ENCODE measurements around the gene ROBO4. TPM values are rescaled to one million over a fixed set of nuclear protein-coding genes. Genes with fewer than 3 reads are reported as not detected.

The ROBO4 gene
- total and polyA plus RNA-seq, 2 experiments from 2014 or later, result not detected

DNA sequence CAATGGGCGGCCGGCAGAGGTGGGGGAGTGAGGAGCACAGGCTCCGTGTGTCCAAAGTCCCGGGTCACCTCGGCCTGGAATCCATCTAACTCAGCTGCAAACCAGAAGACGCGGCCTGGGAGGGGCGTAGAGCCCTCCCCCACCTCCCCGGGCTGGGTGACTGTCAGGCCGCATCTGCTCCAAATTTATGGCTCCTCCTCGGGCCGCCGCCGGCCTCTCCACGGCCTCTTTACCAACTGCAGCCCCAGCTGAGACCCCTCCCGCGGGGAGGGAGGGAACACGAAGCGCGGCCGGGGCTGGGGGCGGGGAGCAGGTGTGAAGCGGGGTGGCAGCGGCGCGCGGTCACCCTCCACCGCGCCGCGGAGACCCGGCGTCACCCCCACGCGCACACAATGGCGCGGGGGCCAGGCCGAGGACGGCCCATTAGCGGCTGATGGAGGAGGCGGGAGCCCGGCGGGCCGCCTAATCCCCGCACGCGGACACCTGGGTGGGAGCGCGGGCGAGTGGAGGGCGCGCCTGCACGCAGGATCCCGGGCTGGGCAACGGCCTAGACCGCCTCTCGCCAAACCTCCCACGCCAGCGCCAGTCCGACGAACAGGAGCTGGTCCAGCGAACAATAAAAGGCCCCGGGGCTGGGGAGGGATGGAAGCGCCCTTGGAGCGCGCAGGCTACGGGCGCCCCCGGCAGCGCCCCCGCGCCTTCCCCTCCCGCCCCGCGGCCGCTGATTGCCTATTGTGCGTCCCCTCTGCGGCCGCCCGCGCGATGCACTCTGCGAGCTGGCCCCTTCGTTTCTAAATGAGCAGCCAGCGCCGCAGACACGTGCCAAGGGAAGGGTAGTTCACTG lies 58.3 kb downstream of the ROBO4 start:
- peak overlapping the region; percentile 72 for H2AFZ ChIP-seq
- TF ChIP-seq ZNF331 (CRISPR knock-in tag; IDR thresholded peaks at IDR 0.05; ENCODE audit: low read depth), result no peak
- TF ChIP-seq CREB1 (CRISPR knock-in tag; IDR thresholded peaks at IDR 0.05; ENCODE audit: low read depth), result no peak
- peak; percentile 77 for TF ChIP-seq EZH2phosphoT487 (IDR thresholded peaks at IDR 0.05; ENCODE audit: unreplicated experiment)
- TF ChIP-seq, protein P1, sequence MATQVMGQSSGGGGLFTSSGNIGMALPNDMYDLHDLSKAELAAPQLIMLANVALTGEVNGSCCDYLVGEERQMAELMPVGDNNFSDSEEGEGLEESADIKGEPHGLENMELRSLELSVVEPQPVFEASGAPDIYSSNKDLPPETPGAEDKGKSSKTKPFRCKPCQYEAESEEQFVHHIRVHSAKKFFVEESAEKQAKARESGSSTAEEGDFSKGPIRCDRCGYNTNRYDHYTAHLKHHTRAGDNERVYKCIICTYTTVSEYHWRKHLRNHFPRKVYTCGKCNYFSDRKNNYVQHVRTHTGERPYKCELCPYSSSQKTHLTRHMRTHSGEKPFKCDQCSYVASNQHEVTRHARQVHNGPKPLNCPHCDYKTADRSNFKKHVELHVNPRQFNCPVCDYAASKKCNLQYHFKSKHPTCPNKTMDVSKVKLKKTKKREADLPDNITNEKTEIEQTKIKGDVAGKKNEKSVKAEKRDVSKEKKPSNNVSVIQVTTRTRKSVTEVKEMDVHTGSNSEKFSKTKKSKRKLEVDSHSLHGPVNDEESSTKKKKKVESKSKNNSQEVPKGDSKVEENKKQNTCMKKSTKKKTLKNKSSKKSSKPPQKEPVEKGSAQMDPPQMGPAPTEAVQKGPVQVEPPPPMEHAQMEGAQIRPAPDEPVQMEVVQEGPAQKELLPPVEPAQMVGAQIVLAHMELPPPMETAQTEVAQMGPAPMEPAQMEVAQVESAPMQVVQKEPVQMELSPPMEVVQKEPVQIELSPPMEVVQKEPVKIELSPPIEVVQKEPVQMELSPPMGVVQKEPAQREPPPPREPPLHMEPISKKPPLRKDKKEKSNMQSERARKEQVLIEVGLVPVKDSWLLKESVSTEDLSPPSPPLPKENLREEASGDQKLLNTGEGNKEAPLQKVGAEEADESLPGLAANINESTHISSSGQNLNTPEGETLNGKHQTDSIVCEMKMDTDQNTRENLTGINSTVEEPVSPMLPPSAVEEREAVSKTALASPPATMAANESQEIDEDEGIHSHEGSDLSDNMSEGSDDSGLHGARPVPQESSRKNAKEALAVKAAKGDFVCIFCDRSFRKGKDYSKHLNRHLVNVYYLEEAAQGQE (IDR thresholded peaks at IDR 0.05; ENCODE audit: unreplicated experiment), result no peak
- TF ChIP-seq EZH2 (IDR thresholded peaks at IDR 0.05; ENCODE audit: low read depth, unreplicated experiment), result peak; percentile 87
- TF ChIP-seq, protein P2, sequence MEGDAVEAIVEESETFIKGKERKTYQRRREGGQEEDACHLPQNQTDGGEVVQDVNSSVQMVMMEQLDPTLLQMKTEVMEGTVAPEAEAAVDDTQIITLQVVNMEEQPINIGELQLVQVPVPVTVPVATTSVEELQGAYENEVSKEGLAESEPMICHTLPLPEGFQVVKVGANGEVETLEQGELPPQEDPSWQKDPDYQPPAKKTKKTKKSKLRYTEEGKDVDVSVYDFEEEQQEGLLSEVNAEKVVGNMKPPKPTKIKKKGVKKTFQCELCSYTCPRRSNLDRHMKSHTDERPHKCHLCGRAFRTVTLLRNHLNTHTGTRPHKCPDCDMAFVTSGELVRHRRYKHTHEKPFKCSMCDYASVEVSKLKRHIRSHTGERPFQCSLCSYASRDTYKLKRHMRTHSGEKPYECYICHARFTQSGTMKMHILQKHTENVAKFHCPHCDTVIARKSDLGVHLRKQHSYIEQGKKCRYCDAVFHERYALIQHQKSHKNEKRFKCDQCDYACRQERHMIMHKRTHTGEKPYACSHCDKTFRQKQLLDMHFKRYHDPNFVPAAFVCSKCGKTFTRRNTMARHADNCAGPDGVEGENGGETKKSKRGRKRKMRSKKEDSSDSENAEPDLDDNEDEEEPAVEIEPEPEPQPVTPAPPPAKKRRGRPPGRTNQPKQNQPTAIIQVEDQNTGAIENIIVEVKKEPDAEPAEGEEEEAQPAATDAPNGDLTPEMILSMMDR (conservative IDR thresholded peaks at IDR 0.05; ENCODE audit: low read depth in 2 of 2), result no peak
- TF ChIP-seq ZNF114 (CRISPR knock-in tag; IDR thresholded peaks at IDR 0.05), result no peak
- H3K4me3 ChIP-seq, result peak overlapping the region; percentile 57
- H3K27me3 ChIP-seq (ENCODE audit: insufficient read depth), result peaks cover 89% of the 10 kb centered on the region
- no peak overlapping the region for H3K27ac Mint-ChIP-seq
- ATAC-seq (peak; percentile 35), DNase-seq (ENCODE audit: low spot score) (peak; percentile 59)
- peaks cover 28% of the 10 kb centered on the region; the same call in 1 of the 2 replicates for H3F3A ChIP-seq (replicated peaks; ENCODE audit: low read depth)
- H3K9me3 Mint-ChIP-seq, result peaks cover 4% of the 10 kb centered on the region; the same call in 2 of the 3 replicates
- peaks cover 20% of the 10 kb centered on the region for H3K4me1 ChIP-seq (ENCODE audit: insufficient read depth)
- H3K4me1 Mint-ChIP-seq, result peaks cover 23% of the 10 kb centered on the region
- no peaks in the 10 kb centered on the region for H3K36me3 Mint-ChIP-seq (ENCODE audit: low read depth)
- no peaks in the 10 kb centered on the region for H3K79me2 ChIP-seq (replicated peaks; ENCODE audit: insufficient read depth)
- peaks cover 34% of the 10 kb centered on the region for H4K20me1 ChIP-seq (replicated peaks; ENCODE audit: insufficient read depth)
- H3K9me2 ChIP-seq (ENCODE audit: insufficient read depth), result no peaks in the 10 kb centered on the region
- H3K4me3 Mint-ChIP-seq, result peak overlapping the region; percentile 62
- peak overlapping the region; percentile 81 for H3K4me2 ChIP-seq
- H3K36me3 ChIP-seq (ENCODE audit: insufficient read depth), result no peaks in the 10 kb centered on the region
- no peak overlapping the region for H3K27ac ChIP-seq (ENCODE audit: low read depth)
- peaks cover 23% of the 10 kb centered on the region for H3K27me3 Mint-ChIP-seq (ENCODE audit: insufficient read depth, low read depth, poor library complexity)

DNA sequence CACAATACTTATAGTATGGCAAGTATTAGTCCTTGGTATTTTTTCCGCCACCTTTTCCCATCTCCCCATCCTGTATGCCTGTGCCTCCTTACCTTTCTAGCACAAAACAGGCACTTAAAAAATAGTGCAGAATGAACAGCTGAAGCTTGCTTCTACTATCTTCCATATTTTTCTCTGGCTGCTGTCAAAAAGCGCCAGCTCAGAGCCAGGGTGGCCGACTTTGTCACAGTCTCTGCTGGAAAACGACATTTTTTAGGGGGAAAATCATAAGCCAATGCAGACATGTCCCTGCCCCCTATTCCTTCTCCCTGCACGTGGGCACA lies 58.9 kb downstream of the ROBO4 start:
- Histone ChIP-seq H3K27me3 (ENCODE audit: insufficient read depth) (peaks cover 84% of the 10 kb centered on the region), H3K4me1 (ENCODE audit: insufficient read depth) (peaks cover 20% of the 10 kb centered on the region), H3F3A (replicated peaks; ENCODE audit: low read depth) (peaks cover 28% of the 10 kb centered on the region; the same call in 1 of the 2 replicates), H3K4me2 (peak overlapping the region; percentile 81), H4K20me1 (replicated peaks; ENCODE audit: insufficient read depth) (peaks cover 29% of the 10 kb centered on the region), H3K27ac (ENCODE audit: low read depth) (no peak overlapping the region), H3K9me2 (ENCODE audit: insufficient read depth) (no peaks in the 10 kb centered on the region), H3K79me2 (replicated peaks; ENCODE audit: insufficient read depth) (no peaks in the 10 kb centered on the region), H3K4me3 (peak overlapping the region; percentile 57), H3K36me3 (ENCODE audit: insufficient read depth) (no peaks in the 10 kb centered on the region), H2AFZ (no peak overlapping the region; the same call in 1 of the 2 replicates)
- Mint-ChIP-seq H3K27ac (no peak overlapping the region), H3K4me3 (peak overlapping the region; percentile 49; the same call in 2 of the 3 replicates), H3K4me1 (peaks cover 23% of the 10 kb centered on the region), H3K27me3 (ENCODE audit: insufficient read depth, low read depth, poor library complexity) (peaks cover 23% of the 10 kb centered on the region), H3K9me3 (peaks cover 4% of the 10 kb centered on the region; the same call in 2 of the 3 replicates), H3K36me3 (ENCODE audit: low read depth) (no peaks in the 10 kb centered on the region)
- no peak for ATAC-seq
- no peak for DNase-seq (ENCODE audit: low spot score)
- peak; percentile 30 for TF ChIP-seq EZH2 (IDR thresholded peaks at IDR 0.05; ENCODE audit: low read depth, unreplicated experiment)
- TF ChIP-seq STAT1 (IDR thresholded peaks at IDR 0.05; ENCODE audit: unreplicated experiment), result no peak
- TF ChIP-seq, protein P2 (conservative IDR thresholded peaks at IDR 0.05; ENCODE audit: low read depth in 2 of 2), result no peak
